Panc1 (cell line): ENCODE results near the gene MAST4.

ENCODE experiments used
- CTCF ChIP-seq: fragments of 450-650 bp; IDR thresholded peaks from 2 replicates; pipeline ENCODE4 v1.5.1; 2017; ENCODE audit warnings: mild to moderate bottlenecking
- POLR2AphosphoS5 ChIP-seq: IDR thresholded peaks from 2 replicates; pipeline ENCODE4 v1.6.1; 2012; ENCODE audit warnings: mild to moderate bottlenecking, low read depth, low read length, moderate library complexity
- REST ChIP-seq, 2 experiments: IDR thresholded peaks; 2 replicates each; pipeline ENCODE4 v1.6.1; 2011 to 2012; ENCODE audit warnings: low read depth in 2 of 2, control low read depth in 1 of 2, low read length in 1 of 2, mild to moderate bottlenecking in 1 of 2, moderate library complexity in 1 of 2; ENCODE audit not compliant: insufficient read depth in 1 of 2
- SIN3A ChIP-seq: IDR thresholded peaks from 2 replicates; pipeline ENCODE4 v1.6.1; 2012; ENCODE audit warnings: low read depth, mild to moderate bottlenecking, low read length, moderate library complexity, borderline replicate concordance; ENCODE audit not compliant: insufficient read depth

DNA sequence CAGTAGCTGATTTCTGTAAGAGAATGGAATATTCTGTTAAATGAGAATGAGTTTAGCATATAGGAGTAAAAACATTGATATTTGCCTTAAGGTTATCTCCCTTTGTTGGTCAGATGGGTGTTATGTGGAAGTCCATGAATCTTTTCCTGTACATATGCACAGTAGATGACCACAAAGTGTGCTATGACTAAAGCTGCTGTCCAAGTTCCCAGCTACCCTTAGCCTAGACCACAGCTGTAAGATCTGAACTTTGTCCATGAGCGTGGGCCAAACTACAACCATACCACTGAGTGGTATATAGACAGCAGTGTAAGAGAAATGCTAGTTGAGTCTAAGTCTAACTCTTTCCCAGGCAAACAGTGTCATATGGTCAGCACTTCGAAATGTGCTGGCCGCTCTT lies 551.6 kb downstream of the MAST4 start:
- TF ChIP-seq CTCF, result no peak
- TF ChIP-seq POLR2AphosphoS5, result no peak
- TF ChIP-seq REST (IDR thresholded peaks at IDR 0.05; ENCODE audit: insufficient read depth in 1 of 2, low read depth in 2 of 2, low read length in 1 of 2), result no peak
- no peak for TF ChIP-seq SIN3A
